Astrocyte (in vitro differentiated cells and primary cell): ENCODE measurements around the gene TSPAN14. TPM values are rescaled to one million over a fixed set of nuclear protein-coding genes. Genes with fewer than 3 reads are reported as not detected.

Source experiments
- DNase-seq: peaks from one replicate; pipeline ENCODE4 v3.0.0-alpha.2; 2010; ENCODE audit warnings: low read depth
- FAIRE-seq: peaks from 2 replicates; lab custom pipeline; 2011; peaks lifted over from hg19 to GRCh38; lab: Jason Lieb, UNC
- H2AFZ ChIP-seq: 2 replicates; pipeline ENCODE4 v1.6.0; 2012; ENCODE audit warnings: low read depth, low read length, inconsistent platforms
- H3K27ac ChIP-seq: 2 replicates; pipeline ENCODE4 v1.5.1; 2011; ENCODE audit warnings: low read depth, low read length, inconsistent platforms
- H3K27me3 ChIP-seq: 2 replicates; pipeline ENCODE4 v1.6.0; 2011; ENCODE audit warnings: low read length, inconsistent platforms; ENCODE audit not compliant: insufficient read depth
- H3K36me3 ChIP-seq: 2 replicates; pipeline ENCODE4 v1.5.1; 2011; ENCODE audit warnings: low read length, inconsistent platforms; ENCODE audit not compliant: insufficient read depth
- H3K4me1 ChIP-seq: 2 replicates; pipeline ENCODE4 v1.5.1; 2011; ENCODE audit warnings: low read length, inconsistent platforms; ENCODE audit not compliant: insufficient read depth
- H3K4me2 ChIP-seq: 2 replicates; pipeline ENCODE4 v1.6.0; 2012; ENCODE audit warnings: low read length, inconsistent platforms
- H3K4me3 ChIP-seq: 2 replicates; pipeline ENCODE4 v1.5.1; 2011; ENCODE audit warnings: low read depth, mild to moderate bottlenecking, low read length, inconsistent platforms; ENCODE audit not compliant: insufficient read depth
- H3K79me2 ChIP-seq: 2 replicates; pipeline ENCODE4 v1.6.0; 2012; ENCODE audit warnings: mild to moderate bottlenecking, low read length, inconsistent platforms; ENCODE audit not compliant: insufficient read depth
- H3K9ac ChIP-seq: 2 replicates; pipeline ENCODE4 v1.6.0; 2012; ENCODE audit warnings: mild to moderate bottlenecking, low read length, inconsistent platforms
- H3K9me3 ChIP-seq: 2 replicates; pipeline ENCODE4 v1.5.1; 2012; ENCODE audit warnings: low read depth, mild to moderate bottlenecking, low read length, inconsistent platforms; ENCODE audit not compliant: insufficient read depth
- H4K20me1 ChIP-seq: 2 replicates; pipeline ENCODE4 v1.6.0; 2012; ENCODE audit warnings: low read length, inconsistent platforms; ENCODE audit not compliant: insufficient read depth
- H3K27ac Mint-ChIP-seq: one replicate; pipeline ENCODE4 v1.8.0; 2021; ENCODE audit warnings: mild to moderate bottlenecking, mixed read lengths; ENCODE audit not compliant: unreplicated experiment
- H3K27me3 Mint-ChIP-seq: one replicate; pipeline ENCODE4 v1.8.0; 2021; ENCODE audit warnings: low read depth, mixed read lengths; ENCODE audit not compliant: unreplicated experiment
- H3K36me3 Mint-ChIP-seq: one replicate; pipeline ENCODE4 v1.8.0; 2021; ENCODE audit warnings: low read depth, mixed read lengths; ENCODE audit not compliant: unreplicated experiment
- H3K4me1 Mint-ChIP-seq: one replicate; pipeline ENCODE4 v1.8.0; 2021; ENCODE audit warnings: low read depth, mixed read lengths; ENCODE audit not compliant: unreplicated experiment
- H3K4me3 Mint-ChIP-seq: one replicate; pipeline ENCODE4 v1.8.0; 2021; ENCODE audit warnings: mild to moderate bottlenecking, moderate library complexity, mixed read lengths; ENCODE audit not compliant: unreplicated experiment
- H3K9me3 Mint-ChIP-seq: one replicate; pipeline ENCODE4 v1.8.0; 2021; ENCODE audit warnings: mild to moderate bottlenecking, mixed read lengths; ENCODE audit not compliant: unreplicated experiment
- EZH2 ChIP-seq: IDR thresholded peaks from 2 replicates; pipeline ENCODE4 v1.6.1; 2012; ENCODE audit warnings: mild to moderate bottlenecking, low read length, inconsistent platforms; ENCODE audit not compliant: insufficient read depth
- total RNA-seq: library from RNA; stranded (reverse); gene quantifications from 2 replicates; pipeline ENCODE4 v1.2.1, GENCODE V29; 2021
- TF ChIP-seq, protein P1 (sequence below): IDR thresholded peaks from 2 replicates; pipeline ENCODE4 v1.5.1; 2011; ENCODE audit warnings: low read depth, mild to moderate bottlenecking, inconsistent platforms, low read length, moderate library complexity; ENCODE audit not compliant: insufficient read depth

The TSPAN14 gene
- total RNA-seq, 1 donor from 2014 or later, result 140 TPM

DNA sequence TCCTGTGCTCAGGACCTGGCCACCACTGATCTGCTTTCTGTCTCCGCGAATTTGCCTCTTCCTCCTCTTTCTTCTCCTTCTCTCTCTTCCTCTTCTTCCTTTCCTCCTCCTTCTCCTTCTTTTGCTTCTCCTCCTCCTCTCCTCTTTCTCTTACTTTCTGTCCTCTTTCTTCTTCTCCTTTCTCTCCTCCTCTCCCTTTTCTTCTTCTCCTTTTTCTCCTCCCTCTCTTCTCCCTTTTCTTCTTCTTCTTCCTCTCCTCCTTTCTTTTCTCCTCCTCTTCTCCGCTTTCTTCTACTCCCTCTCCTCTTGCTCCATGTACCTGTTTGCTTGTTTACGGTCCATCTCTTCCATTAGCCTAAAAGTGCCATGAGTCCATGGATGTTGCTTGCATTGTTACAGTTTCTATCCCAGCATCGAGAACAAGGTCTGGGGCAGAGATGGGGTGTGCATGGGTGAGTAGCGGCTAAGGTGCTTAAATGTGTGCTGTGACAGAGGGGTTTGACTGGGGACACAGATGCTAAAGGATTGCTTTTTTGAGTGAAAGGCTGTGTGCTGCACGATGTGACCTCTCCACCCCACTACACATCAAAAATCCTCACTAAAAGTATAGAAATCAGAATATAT, 91.3 kb downstream of the TSPAN14 start:
- H3K4me1 ChIP-seq, result peaks cover 7% of the 10 kb centered on the region
- peaks cover 15% of the 10 kb centered on the region for H3K4me1 Mint-ChIP-seq
- no peaks in the 10 kb centered on the region for H3K36me3 ChIP-seq
- peaks cover 23% of the 10 kb centered on the region for H3K27me3 Mint-ChIP-seq
- no peak overlapping the region for H3K4me3 ChIP-seq
- no peak for TF ChIP-seq EZH2
- TF ChIP-seq, protein P1, sequence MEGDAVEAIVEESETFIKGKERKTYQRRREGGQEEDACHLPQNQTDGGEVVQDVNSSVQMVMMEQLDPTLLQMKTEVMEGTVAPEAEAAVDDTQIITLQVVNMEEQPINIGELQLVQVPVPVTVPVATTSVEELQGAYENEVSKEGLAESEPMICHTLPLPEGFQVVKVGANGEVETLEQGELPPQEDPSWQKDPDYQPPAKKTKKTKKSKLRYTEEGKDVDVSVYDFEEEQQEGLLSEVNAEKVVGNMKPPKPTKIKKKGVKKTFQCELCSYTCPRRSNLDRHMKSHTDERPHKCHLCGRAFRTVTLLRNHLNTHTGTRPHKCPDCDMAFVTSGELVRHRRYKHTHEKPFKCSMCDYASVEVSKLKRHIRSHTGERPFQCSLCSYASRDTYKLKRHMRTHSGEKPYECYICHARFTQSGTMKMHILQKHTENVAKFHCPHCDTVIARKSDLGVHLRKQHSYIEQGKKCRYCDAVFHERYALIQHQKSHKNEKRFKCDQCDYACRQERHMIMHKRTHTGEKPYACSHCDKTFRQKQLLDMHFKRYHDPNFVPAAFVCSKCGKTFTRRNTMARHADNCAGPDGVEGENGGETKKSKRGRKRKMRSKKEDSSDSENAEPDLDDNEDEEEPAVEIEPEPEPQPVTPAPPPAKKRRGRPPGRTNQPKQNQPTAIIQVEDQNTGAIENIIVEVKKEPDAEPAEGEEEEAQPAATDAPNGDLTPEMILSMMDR, result no peak
- H3K4me2 ChIP-seq, result no peak overlapping the region
- no peak overlapping the region for H3K27ac Mint-ChIP-seq
- FAIRE-seq, result no peak
- H2AFZ ChIP-seq, result no peak overlapping the region
- H4K20me1 ChIP-seq, result no peaks in the 10 kb centered on the region
- H3K79me2 ChIP-seq, result no peaks in the 10 kb centered on the region
- peaks cover 4% of the 10 kb centered on the region for H3K36me3 Mint-ChIP-seq
- H3K4me3 Mint-ChIP-seq, result no peak overlapping the region
- no peaks in the 10 kb centered on the region for H3K9me3 ChIP-seq
- no peak overlapping the region for H3K9ac ChIP-seq
- DNase-seq, result no peak
- peaks cover 13% of the 10 kb centered on the region for H3K9me3 Mint-ChIP-seq
- H3K27ac ChIP-seq, result no peak overlapping the region
- H3K27me3 ChIP-seq, result no peaks in the 10 kb centered on the region

DNA sequence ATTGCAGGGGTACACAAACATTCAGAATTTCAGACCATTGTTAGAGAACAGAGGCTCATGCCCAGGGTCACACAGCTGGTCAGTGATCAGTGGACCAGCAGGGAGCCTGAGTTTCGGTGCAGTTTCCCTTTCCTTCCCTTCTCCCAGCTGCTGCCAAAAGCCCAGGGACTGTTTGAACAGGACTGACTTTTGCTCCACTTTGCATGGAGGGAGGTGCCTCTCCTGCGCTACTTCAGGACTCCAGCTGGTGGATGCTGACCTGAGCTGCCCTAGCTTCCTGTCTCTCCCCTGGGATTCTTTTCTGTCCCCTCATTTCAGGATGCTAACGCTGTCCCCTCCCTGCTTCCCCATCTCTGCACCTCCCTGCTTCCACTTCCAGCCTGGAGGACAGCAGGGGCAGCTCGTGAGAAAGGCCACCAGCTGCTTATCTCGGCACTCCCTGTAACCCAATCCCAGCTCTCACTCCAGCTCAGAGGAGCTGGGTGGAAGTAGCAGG, 98.1 kb downstream of the TSPAN14 start:
- H3K9ac ChIP-seq, result no peak overlapping the region
- Mint-ChIP-seq H3K36me3 (no peaks in the 10 kb centered on the region), H3K27ac (no peak overlapping the region), H3K4me3 (no peak overlapping the region), H3K27me3 (peaks cover 18% of the 10 kb centered on the region), H3K4me1 (no peaks in the 10 kb centered on the region), H3K9me3 (no peaks in the 10 kb centered on the region)
- FAIRE-seq, result no peak
- H3K4me2 ChIP-seq, result no peak overlapping the region
- TF ChIP-seq, protein P1, result no peak
- H3K4me1 ChIP-seq, result no peaks in the 10 kb centered on the region
- no peaks in the 10 kb centered on the region for H3K27me3 ChIP-seq
- H2AFZ ChIP-seq, result no peak overlapping the region
- no peaks in the 10 kb centered on the region for H3K9me3 ChIP-seq
- no peaks in the 10 kb centered on the region for H3K79me2 ChIP-seq
- H3K27ac ChIP-seq, result no peak overlapping the region
- no peaks in the 10 kb centered on the region for H4K20me1 ChIP-seq
- no peak for DNase-seq
- no peaks in the 10 kb centered on the region for H3K36me3 ChIP-seq
- H3K4me3 ChIP-seq, result no peak overlapping the region

DNA sequence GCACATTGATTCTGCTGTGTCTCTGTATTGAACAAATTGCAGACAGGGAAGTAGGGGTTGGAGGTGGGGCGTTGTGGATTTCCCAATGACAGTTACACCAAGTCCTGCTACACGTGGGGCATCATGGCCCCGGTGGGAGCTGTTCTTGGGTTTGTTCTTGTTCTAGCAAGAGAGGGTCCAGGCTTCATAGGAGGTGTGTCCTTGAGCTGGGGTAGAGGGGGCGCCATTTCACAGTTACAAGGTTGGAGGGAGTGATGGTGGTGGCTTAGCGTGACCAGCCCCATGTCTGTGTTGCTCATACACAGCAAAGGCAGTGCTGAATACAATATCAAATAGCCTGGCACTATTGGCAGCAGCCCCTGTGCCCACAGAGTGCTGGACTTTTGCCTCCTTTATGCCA, 99.3 kb downstream of the TSPAN14 start:
- no peaks in the 10 kb centered on the region for H3K36me3 ChIP-seq
- H3K9me3 ChIP-seq, result no peaks in the 10 kb centered on the region
- Mint-ChIP-seq H3K9me3 (no peaks in the 10 kb centered on the region), H3K4me1 (no peaks in the 10 kb centered on the region), H3K36me3 (no peaks in the 10 kb centered on the region), H3K27me3 (peaks cover 14% of the 10 kb centered on the region), H3K4me3 (no peak overlapping the region), H3K27ac (no peak overlapping the region)
- H3K4me1 ChIP-seq, result no peaks in the 10 kb centered on the region
- TF ChIP-seq EZH2, result no peak
- TF ChIP-seq, protein P1, result no peak
- no peaks in the 10 kb centered on the region for H3K27me3 ChIP-seq
- no peak overlapping the region for H3K27ac ChIP-seq
- no peaks in the 10 kb centered on the region for H4K20me1 ChIP-seq
- H2AFZ ChIP-seq, result no peak overlapping the region
- no peak overlapping the region for H3K4me2 ChIP-seq
- H3K4me3 ChIP-seq, result no peak overlapping the region
- no peaks in the 10 kb centered on the region for H3K79me2 ChIP-seq
- H3K9ac ChIP-seq, result no peak overlapping the region
- DNase-seq (no peak), FAIRE-seq (no peak)
